K562 (cell line): ENCODE results near the gene TLE7. TPM values are rescaled to one million over a fixed set of nuclear protein-coding genes. Genes with fewer than 3 reads are reported as not detected.

Experiments
- BCOR ChIP-seq: fragments of 450-650 bp; IDR thresholded peaks from 2 replicates; pipeline ENCODE4 v1.6.1; 2016
- DACH1 ChIP-seq: fragments of 450-650 bp; IDR thresholded peaks from 2 replicates; pipeline ENCODE4 v1.6.1; 2018; ENCODE audit not compliant: partially characterized antibody
- FOSL1 ChIP-seq: fragments of 200-800 bp; sonication (Bioruptor generic); conservative IDR thresholded peaks from 2 replicates; pipeline ENCODE4 v1.6.1; 2016; ENCODE audit warnings: missing genetic modification characterization, missing compliant biosample characterization
- FOXA3 ChIP-seq, 2 experiments: fragments of 450-650 bp in 1 of 2; sonication (generic) in 1 of 2; formaldehyde crosslinking; IDR thresholded peaks in 1 of 2; conservative IDR thresholded peaks in 1 of 2; 2 replicates each; pipeline versions ENCODE4 v1.4.0 to v1.8.0; 2020 to 2022; ENCODE audit warnings: mild to moderate bottlenecking in 2 of 2, missing genetic modification reagents in 1 of 2
- GABPA ChIP-seq: fragments of 200-800 bp; sonication (Bioruptor generic); conservative IDR thresholded peaks from 2 replicates; pipeline ENCODE4 v1.6.1; 2016; ENCODE audit warnings: low read depth, missing genetic modification characterization, missing compliant biosample characterization
- L3MBTL2 ChIP-seq: fragments of 450-650 bp; IDR thresholded peaks from 2 replicates; pipeline ENCODE4 v1.6.1; 2016; ENCODE audit warnings: mild to moderate bottlenecking, moderate library complexity
- MED1 ChIP-seq: sonication (generic); formaldehyde crosslinking; IDR thresholded peaks from 2 replicates; pipeline ENCODE4 v1.8.1; 2023; ENCODE audit warnings: missing genetic modification reagents, borderline replicate concordance
- PML ChIP-seq: IDR thresholded peaks from 2 replicates; pipeline ENCODE4 v1.6.1; 2012; ENCODE audit warnings: low read length, inconsistent platforms
- SMAD2 ChIP-seq: fragments of 150-350 bp; IDR thresholded peaks from 2 replicates; pipeline ENCODE4 v1.6.1; 2014; ENCODE audit warnings: low read depth, mild to moderate bottlenecking, low read length
- TAF9B ChIP-seq: fragments of 450-650 bp; IDR thresholded peaks from 2 replicates; pipeline ENCODE4 v1.6.1; 2018; ENCODE audit warnings: mild to moderate bottlenecking; ENCODE audit not compliant: partially characterized antibody
- TOE1 ChIP-seq, 2 experiments: fragments of 450-650 bp in 1 of 2; sonication (generic) in 1 of 2; formaldehyde crosslinking in 1 of 2; IDR thresholded peaks; 2 replicates each; pipeline versions ENCODE4 v1.7.1 to v1.8.0; 2016 to 2022; ENCODE audit warnings: borderline replicate concordance in 2 of 2, mild to moderate bottlenecking in 2 of 2, antibody characterized with exemption in 1 of 2, inconsistent platforms in 1 of 2, low read depth in 1 of 2, missing genetic modification reagents in 1 of 2, moderate library complexity in 1 of 2
- ZFX ChIP-seq: sonication (generic); formaldehyde crosslinking; IDR thresholded peaks from 2 replicates; pipeline ENCODE4 v1.8.0; 2022; ENCODE audit warnings: mild to moderate bottlenecking, missing genetic modification reagents, moderate library complexity
- polyA plus RNA-seq, 8 experiments: library from polyadenylated mRNA; depleted of rRNA in 4 of 8; stranded (reverse) in 5 of 8; unstranded in 3 of 8; fragments of >200 nt; fragmentation: Nextera tagmentation in 2 of 8; fragmentation: Illumina TruSeq in 1 of 8; extraction: Ambion mirVana in 2 of 8; extraction: Trizol in 1 of 8; gene quantifications; 2 replicates each; pipeline versions ENCODE4 v1.2.1 to v1.2.3, GENCODE V29; 2011 to 2014; ENCODE audit warnings: inconsistent platforms in 1 of 8, missing spikeins in 1 of 8
- total RNA-seq, 7 experiments: library from RNA; depleted of rRNA in 6 of 7; stranded (reverse); fragments of >200 nt in 6 of 7; fragmentation: Illumina TruSeq in 2 of 7; extraction: Trizol in 2 of 7; gene quantifications; 2 replicates each; pipeline versions ENCODE4 v1.2.1 to v1.2.3, GENCODE V29; 2011 to 2021; ENCODE audit warnings: low replicate concordance in 1 of 7
- TF ChIP-seq, protein P1 (sequence below): sonication (generic); formaldehyde crosslinking; IDR thresholded peaks from 2 replicates; pipeline ENCODE4 v1.8.1; 2023; ENCODE audit warnings: missing genetic modification reagents, mild to moderate bottlenecking, borderline replicate concordance
- TF ChIP-seq, protein P2 (sequence below): sonication (generic); formaldehyde crosslinking; IDR thresholded peaks from 2 replicates; pipeline ENCODE4 v1.8.0; 2022; ENCODE audit warnings: mild to moderate bottlenecking, missing genetic modification reagents
- TF ChIP-seq, protein P3 (sequence below): fragments of 250-450 bp; sonication (Bioruptor Pico); IDR thresholded peaks from 2 replicates; pipeline ENCODE4 v1.5.0; 2022; ENCODE audit warnings: mild to moderate bottlenecking

TLE7 gene
- total and polyA plus RNA-seq, 9 of the 15 experiments (the other 6 are each of a cell fraction or from before 2014, with no cell fraction given), result not detected

DNA sequence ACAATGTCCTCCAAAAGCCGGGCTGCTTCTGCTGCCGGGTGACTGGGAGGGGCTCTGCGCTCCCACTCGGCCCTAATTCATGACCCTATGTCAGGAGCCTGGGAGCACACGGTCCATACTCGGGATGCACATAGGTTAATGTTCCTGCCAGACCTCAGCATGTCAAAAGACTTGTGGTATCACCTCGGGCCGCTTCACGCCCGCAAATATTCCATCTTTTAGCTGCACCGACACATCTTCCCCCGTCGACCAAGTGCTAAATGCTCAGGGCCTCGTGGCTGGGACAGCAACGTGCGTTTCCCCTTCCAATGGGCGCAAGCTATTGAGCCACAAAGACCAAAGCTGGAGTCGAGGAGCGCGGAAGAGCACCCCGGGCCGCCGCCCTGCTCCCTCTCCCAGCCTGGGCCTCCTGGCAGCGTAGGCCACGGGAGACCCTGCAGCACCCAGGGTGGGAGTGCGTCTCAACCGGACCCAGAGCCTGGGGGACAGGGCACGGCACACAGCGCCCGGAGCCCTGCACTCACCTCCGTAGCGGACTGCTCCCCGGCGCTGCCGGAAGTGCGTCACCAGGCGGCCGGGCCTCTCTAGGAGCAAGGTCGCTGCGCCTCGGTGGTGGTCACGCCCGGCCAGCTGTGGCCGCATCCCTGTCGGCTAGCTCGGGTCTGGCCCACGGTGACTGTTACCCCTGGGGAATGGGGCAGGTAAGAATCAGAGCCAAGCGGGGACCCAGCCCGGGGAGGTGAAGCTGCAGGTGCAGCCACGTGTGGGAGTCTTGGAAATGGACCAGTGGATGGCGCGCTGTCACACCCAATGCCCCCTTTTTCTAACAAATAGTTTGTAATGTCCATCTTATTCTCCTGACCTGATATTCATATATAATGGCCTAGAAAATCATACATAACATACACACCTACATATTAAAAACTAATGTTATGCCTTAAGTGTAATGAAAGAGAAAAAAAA is 20.1 kb upstream of the TLE7 start, which contains the start of gene ZNF23 (continued):
- peak; percentile 80 for TF ChIP-seq TOE1 (IDR thresholded peaks at IDR 0.05; ENCODE audit: borderline replicate concordance)
- TF ChIP-seq TOE1 (CRISPR knock-in tag; IDR thresholded peaks at IDR 0.05; ENCODE audit: borderline replicate concordance, low read depth), result peak; percentile 68; the same call in 1 of the 2 replicates
- peak; percentile 90 for TF ChIP-seq DACH1
- peak; percentile 74 for TF ChIP-seq ZFX (CRISPR knock-in tag)
- peak; percentile 89 for TF ChIP-seq L3MBTL2
- peak in 1 of 2 experiments; percentile 45; a peak in 1 of 4 replicates for TF ChIP-seq FOXA3 (CRISPR knock-in tag; conservative IDR thresholded peaks at IDR 0.05 in 1 of 2, IDR thresholded peaks at IDR 0.05 in 1 of 2)
- TF ChIP-seq, protein P1, sequence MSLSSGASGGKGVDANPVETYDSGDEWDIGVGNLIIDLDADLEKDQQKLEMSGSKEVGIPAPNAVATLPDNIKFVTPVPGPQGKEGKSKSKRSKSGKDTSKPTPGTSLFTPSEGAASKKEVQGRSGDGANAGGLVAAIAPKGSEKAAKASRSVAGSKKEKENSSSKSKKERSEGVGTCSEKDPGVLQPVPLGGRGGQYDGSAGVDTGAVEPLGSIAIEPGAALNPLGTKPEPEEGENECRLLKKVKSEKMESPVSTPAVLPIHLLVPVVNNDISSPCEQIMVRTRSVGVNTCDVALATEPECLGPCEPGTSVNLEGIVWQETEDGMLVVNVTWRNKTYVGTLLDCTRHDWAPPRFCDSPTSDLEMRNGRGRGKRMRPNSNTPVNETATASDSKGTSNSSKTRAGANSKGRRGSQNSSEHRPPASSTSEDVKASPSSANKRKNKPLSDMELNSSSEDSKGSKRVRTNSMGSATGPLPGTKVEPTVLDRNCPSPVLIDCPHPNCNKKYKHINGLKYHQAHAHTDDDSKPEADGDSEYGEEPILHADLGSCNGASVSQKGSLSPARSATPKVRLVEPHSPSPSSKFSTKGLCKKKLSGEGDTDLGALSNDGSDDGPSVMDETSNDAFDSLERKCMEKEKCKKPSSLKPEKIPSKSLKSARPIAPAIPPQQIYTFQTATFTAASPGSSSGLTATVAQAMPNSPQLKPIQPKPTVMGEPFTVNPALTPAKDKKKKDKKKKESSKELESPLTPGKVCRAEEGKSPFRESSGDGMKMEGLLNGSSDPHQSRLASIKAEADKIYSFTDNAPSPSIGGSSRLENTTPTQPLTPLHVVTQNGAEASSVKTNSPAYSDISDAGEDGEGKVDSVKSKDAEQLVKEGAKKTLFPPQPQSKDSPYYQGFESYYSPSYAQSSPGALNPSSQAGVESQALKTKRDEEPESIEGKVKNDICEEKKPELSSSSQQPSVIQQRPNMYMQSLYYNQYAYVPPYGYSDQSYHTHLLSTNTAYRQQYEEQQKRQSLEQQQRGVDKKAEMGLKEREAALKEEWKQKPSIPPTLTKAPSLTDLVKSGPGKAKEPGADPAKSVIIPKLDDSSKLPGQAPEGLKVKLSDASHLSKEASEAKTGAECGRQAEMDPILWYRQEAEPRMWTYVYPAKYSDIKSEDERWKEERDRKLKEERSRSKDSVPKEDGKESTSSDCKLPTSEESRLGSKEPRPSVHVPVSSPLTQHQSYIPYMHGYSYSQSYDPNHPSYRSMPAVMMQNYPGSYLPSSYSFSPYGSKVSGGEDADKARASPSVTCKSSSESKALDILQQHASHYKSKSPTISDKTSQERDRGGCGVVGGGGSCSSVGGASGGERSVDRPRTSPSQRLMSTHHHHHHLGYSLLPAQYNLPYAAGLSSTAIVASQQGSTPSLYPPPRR (CRISPR knock-in tag), result 0 out of 2 replicates have a peak, but pooled peaks have one; percentile 48
- TF ChIP-seq PML, result peak; percentile 76
- no peak; the same call in 1 of the 2 replicates for TF ChIP-seq BCOR
- TF ChIP-seq MED1 (CRISPR knock-in tag), result no peak
- TF ChIP-seq FOSL1, result no peak
- peak; percentile 98 for TF ChIP-seq GABPA (tag)
- TF ChIP-seq, protein P2, sequence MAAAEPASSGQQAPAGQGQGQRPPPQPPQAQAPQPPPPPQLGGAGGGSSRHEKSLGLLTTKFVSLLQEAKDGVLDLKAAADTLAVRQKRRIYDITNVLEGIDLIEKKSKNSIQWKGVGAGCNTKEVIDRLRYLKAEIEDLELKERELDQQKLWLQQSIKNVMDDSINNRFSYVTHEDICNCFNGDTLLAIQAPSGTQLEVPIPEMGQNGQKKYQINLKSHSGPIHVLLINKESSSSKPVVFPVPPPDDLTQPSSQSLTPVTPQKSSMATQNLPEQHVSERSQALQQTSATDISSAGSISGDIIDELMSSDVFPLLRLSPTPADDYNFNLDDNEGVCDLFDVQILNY (CRISPR knock-in tag), result peak; percentile 76; the same call in 1 of the 2 replicates
- peak; percentile 86 for TF ChIP-seq TAF9B
- no peak for TF ChIP-seq SMAD2
- TF ChIP-seq, protein P3, sequence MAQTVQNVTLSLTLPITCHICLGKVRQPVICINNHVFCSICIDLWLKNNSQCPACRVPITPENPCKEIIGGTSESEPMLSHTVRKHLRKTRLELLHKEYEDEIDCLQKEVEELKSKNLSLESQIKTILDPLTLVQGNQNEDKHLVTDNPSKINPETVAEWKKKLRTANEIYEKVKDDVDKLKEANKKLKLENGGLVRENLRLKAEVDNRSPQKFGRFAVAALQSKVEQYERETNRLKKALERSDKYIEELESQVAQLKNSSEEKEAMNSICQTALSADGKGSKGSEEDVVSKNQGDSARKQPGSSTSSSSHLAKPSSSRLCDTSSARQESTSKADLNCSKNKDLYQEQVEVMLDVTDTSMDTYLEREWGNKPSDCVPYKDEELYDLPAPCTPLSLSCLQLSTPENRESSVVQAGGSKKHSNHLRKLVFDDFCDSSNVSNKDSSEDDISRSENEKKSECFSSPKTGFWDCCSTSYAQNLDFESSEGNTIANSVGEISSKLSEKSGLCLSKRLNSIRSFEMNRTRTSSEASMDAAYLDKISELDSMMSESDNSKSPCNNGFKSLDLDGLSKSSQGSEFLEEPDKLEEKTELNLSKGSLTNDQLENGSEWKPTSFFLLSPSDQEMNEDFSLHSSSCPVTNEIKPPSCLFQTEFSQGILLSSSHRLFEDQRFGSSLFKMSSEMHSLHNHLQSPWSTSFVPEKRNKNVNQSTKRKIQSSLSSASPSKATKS (CRISPR knock-in tag), result no peak
